Caco-2 (cell line): Measurements from ENCODE around the gene HIGD2A. TPM values are rescaled to one million over a fixed set of nuclear protein-coding genes. Genes with fewer than 3 reads are reported as not detected.

Experiments
- BruUV-seq: library from RNA; stranded (reverse); fragments of 400-500 nt; replicated peaks from 2 replicates; lab custom pipeline; 2021; lab: Mats Ljungman, UMichigan
- CTCF ChIA-PET: fragments of 300-600 bp; sonication (Branson Sonifier 250); formaldehyde crosslinking; loops from one replicate; lab custom pipeline; 2022; ENCODE audit warnings: antibody characterized with exemption; lab: Charles Lee
- POLR2A ChIA-PET: fragments of 300-600 bp; sonication (Branson Sonifier 250); formaldehyde crosslinking; loops from one replicate; lab custom pipeline; 2022; ENCODE audit warnings: antibody characterized with exemption; lab: Charles Lee
- DNase-seq, 2 experiments: peaks; one replicate each; pipeline versions ENCODE4 v3.0.0 to v3.0.0-alpha.2; 2020 to 2022
- H3K27me3 ChIP-seq: replicated peaks from 2 replicates; pipeline ENCODE4 v1.6.0; 2011; ENCODE audit warnings: low read length; ENCODE audit not compliant: control insufficient read depth, insufficient read depth
- H3K36me3 ChIP-seq: 2 replicates; pipeline ENCODE4 v1.5.1; 2011; ENCODE audit warnings: low read length; ENCODE audit not compliant: control insufficient read depth, insufficient read depth
- H3K4me1 ChIP-seq: fragments of 250-450 bp; sonication (Bioruptor Pico); 2 replicates; pipeline ENCODE4 v1.5.1; 2020; ENCODE audit warnings: mild to moderate bottlenecking
- H3K4me3 ChIP-seq: 2 replicates; pipeline ENCODE4 v1.5.1; 2011; ENCODE audit warnings: low read depth, mild to moderate bottlenecking, control low read depth, low read length
- H3K9me3 ChIP-seq: fragments of 250-450 bp; sonication (Bioruptor Pico); 2 replicates; pipeline ENCODE4 v1.5.1; 2020; ENCODE audit warnings: mild to moderate bottlenecking, moderate library complexity
- H3K27ac Mint-ChIP-seq: one replicate; pipeline ENCODE4 v1.8.0; 2022; ENCODE audit warnings: mixed read lengths; ENCODE audit not compliant: unreplicated experiment
- H3K27me3 Mint-ChIP-seq: one replicate; pipeline ENCODE4 v1.8.0; 2022; ENCODE audit warnings: mixed read lengths; ENCODE audit not compliant: insufficient read depth, unreplicated experiment
- H3K36me3 Mint-ChIP-seq: one replicate; pipeline ENCODE4 v1.8.0; 2022; ENCODE audit warnings: mild to moderate bottlenecking, mixed read lengths; ENCODE audit not compliant: insufficient read depth, unreplicated experiment
- H3K4me1 Mint-ChIP-seq: one replicate; pipeline ENCODE4 v1.8.0; 2022; ENCODE audit warnings: low read depth, mixed read lengths; ENCODE audit not compliant: unreplicated experiment
- H3K4me3 Mint-ChIP-seq: one replicate; pipeline ENCODE4 v1.8.0; 2022; ENCODE audit warnings: mild to moderate bottlenecking, moderate library complexity, mixed read lengths; ENCODE audit not compliant: unreplicated experiment
- H3K9me3 Mint-ChIP-seq: one replicate; pipeline ENCODE4 v1.8.0; 2022; ENCODE audit warnings: mixed read lengths; ENCODE audit not compliant: unreplicated experiment
- CTCF ChIP-seq, 2 experiments: fragments of 200-600 bp in 1 of 2; IDR thresholded peaks; 1 replicate in 1 of 2; 2 replicates in 1 of 2; pipeline versions ENCODE4 v1.5.1 to v1.8.0; 2011 to 2022; ENCODE audit warnings: antibody characterized with exemption in 1 of 2, control low read depth in 1 of 2, inconsistent platforms in 1 of 2, low read depth in 1 of 2, low read length in 1 of 2, mild to moderate bottlenecking in 1 of 2, moderate library complexity in 1 of 2; ENCODE audit not compliant: insufficient read depth in 1 of 2, severe bottlenecking in 1 of 2, unreplicated experiment in 1 of 2
- intact Hi-C: fragments of 100-400 bp; cut with micrococcal nuclease; formaldehyde crosslinking; loops from one replicate; pipeline ENCODE4 v1.10.0; 2022; ENCODE audit not compliant: unreplicated experiment
- total RNA-seq: library from RNA; stranded (reverse); gene quantifications from 2 replicates; pipeline ENCODE4 v1.2.3, GENCODE V29; 2022

HIGD2A gene
- total RNA-seq, 1 experiment from 2014 or later = 110 TPM

- Mint-ChIP-seq H3K9me3 (no peaks in the 10 kb centered on the region), H3K4me3 (no peak overlapping the region), H3K27ac (no peak overlapping the region), H3K36me3 (peaks cover 18% of the 10 kb centered on the region), H3K4me1 (peaks cover 10% of the 10 kb centered on the region), H3K27me3 (no peaks in the 10 kb centered on the region)
- Histone ChIP-seq H3K36me3 (no peaks in the 10 kb centered on the region), H3K27me3 (no peaks in the 10 kb centered on the region), H3K4me1 (no peaks in the 10 kb centered on the region), H3K9me3 (no peaks in the 10 kb centered on the region), H3K4me3 (no peak overlapping the region)
- no TSS peak for BruUV-seq
- no peak for DNase-seq
- intact Hi-C loops = no loop called here
- ChIA-PET CTCF (no interaction called here), POLR2A (no interaction called here)
- no peak for TF ChIP-seq CTCF (IDR thresholded peaks at IDR 0.05; ENCODE audit: insufficient read depth in 1 of 2, low read depth in 1 of 2, low read length in 1 of 2, severe bottlenecking in 1 of 2, unreplicated experiment in 1 of 2)
These were observed 13.0 kb downstream of the HIGD2A start for GRCh38 chr5:176401281-176402205.

- BruUV-seq = no TSS peak
- no peak overlapping the region for H3K4me3 ChIP-seq
- no peaks in the 10 kb centered on the region for H3K4me1 ChIP-seq
- no peaks in the 10 kb centered on the region for H3K9me3 Mint-ChIP-seq
- H3K9me3 ChIP-seq = no peaks in the 10 kb centered on the region
- ChIA-PET CTCF (interaction anchor here (0.6 to 1.0 kb wide), 3 partner anchors 37 to 148 kb away, joined by 3 to 7 read pairs (median 4); no protein-coding TSS in a partner anchor), POLR2A (interaction anchor here (0.6 kb wide), 1 partner anchor 14 kb away, joined by 4 read pairs; no protein-coding TSS in a partner anchor)
- H3K4me1 Mint-ChIP-seq = peaks cover 7% of the 10 kb centered on the region
- DNase-seq = peak in 1 of 2 experiments; percentile 30
- H3K36me3 Mint-ChIP-seq = peaks cover 39% of the 10 kb centered on the region
- no peak overlapping the region for H3K4me3 Mint-ChIP-seq
- no peaks in the 10 kb centered on the region for H3K27me3 Mint-ChIP-seq
- H3K36me3 ChIP-seq = no peaks in the 10 kb centered on the region
- intact Hi-C loops = no loop called here
- no peaks in the 10 kb centered on the region for H3K27me3 ChIP-seq
- no peak overlapping the region for H3K27ac Mint-ChIP-seq
- TF ChIP-seq CTCF (IDR thresholded peaks at IDR 0.05; ENCODE audit: insufficient read depth in 1 of 2, low read depth in 1 of 2, low read length in 1 of 2, severe bottlenecking in 1 of 2, unreplicated experiment in 1 of 2) = peak in 1 of 2 experiments; percentile 17
These were observed 17.3 kb downstream of the HIGD2A start for GRCh38 chr5:176405656-176406435.

GRCh38 chr5:176406436-176407052 is 18.0 kb downstream of the HIGD2A start:
- Mint-ChIP-seq H3K4me1 (peaks cover 9% of the 10 kb centered on the region), H3K27me3 (no peaks in the 10 kb centered on the region), H3K36me3 (peaks cover 40% of the 10 kb centered on the region), H3K27ac (no peak overlapping the region), H3K4me3 (no peak overlapping the region), H3K9me3 (no peaks in the 10 kb centered on the region)
- no peak for DNase-seq
- ChIA-PET CTCF (interaction anchor here (0.6 kb wide), 1 partner anchor 38 kb away, joined by 3 read pairs; no protein-coding TSS in a partner anchor), POLR2A (interaction anchor here (0.6 kb wide), 1 partner anchor 131 kb away, joined by 4 read pairs; the partner anchor contains the start of gene RNF44)
- no peaks in the 10 kb centered on the region for H3K27me3 ChIP-seq
- H3K9me3 ChIP-seq = no peaks in the 10 kb centered on the region
- TF ChIP-seq CTCF (IDR thresholded peaks at IDR 0.05; ENCODE audit: insufficient read depth in 1 of 2, low read depth in 1 of 2, low read length in 1 of 2, severe bottlenecking in 1 of 2, unreplicated experiment in 1 of 2) = no peak
- BruUV-seq = no TSS peak
- H3K36me3 ChIP-seq = no peaks in the 10 kb centered on the region
- H3K4me1 ChIP-seq = no peaks in the 10 kb centered on the region
- no peak overlapping the region for H3K4me3 ChIP-seq
- intact Hi-C loops = no loop called here
